ENCODE results near the gene BMPER.

DNA sequence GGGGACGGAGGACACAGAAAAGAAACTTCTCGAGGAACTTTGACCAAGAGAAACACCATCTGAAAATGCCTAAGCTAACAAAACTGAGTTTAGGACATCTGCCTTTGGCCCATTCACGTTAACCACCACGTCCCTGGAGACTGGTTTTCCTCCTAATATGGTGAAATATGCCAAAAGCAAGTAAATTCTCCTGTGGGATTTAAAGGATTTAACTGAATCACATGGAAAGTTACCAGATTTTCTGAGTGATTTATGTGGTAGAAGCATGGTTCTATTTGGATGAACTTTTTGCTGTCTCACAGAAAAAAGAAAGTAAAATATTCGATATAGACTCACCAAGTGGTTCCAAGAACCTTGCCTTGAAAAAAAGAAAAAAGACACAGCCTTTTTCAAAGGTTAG, 30.4 kb upstream of the BMPER start:
- no peak for TF ChIP-seq POLR2A (IDR thresholded peaks at IDR 0.05)
- TF ChIP-seq, protein P1, sequence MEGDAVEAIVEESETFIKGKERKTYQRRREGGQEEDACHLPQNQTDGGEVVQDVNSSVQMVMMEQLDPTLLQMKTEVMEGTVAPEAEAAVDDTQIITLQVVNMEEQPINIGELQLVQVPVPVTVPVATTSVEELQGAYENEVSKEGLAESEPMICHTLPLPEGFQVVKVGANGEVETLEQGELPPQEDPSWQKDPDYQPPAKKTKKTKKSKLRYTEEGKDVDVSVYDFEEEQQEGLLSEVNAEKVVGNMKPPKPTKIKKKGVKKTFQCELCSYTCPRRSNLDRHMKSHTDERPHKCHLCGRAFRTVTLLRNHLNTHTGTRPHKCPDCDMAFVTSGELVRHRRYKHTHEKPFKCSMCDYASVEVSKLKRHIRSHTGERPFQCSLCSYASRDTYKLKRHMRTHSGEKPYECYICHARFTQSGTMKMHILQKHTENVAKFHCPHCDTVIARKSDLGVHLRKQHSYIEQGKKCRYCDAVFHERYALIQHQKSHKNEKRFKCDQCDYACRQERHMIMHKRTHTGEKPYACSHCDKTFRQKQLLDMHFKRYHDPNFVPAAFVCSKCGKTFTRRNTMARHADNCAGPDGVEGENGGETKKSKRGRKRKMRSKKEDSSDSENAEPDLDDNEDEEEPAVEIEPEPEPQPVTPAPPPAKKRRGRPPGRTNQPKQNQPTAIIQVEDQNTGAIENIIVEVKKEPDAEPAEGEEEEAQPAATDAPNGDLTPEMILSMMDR (IDR thresholded peaks at IDR 0.05), result no peak

Measured in uterus (tissue), 2 donors.